GM15510 (cell line): Measurements from ENCODE around the gene SLC35A4.

Experiments used
- POLR2A ChIP-seq: IDR thresholded peaks from 3 replicates; pipeline ENCODE4 v1.6.1; 2011; ENCODE audit warnings: borderline replicate concordance; ENCODE audit not compliant: insufficient read length; ENCODE audit errors: extremely low read depth

Gene SLC35A4

DNA sequence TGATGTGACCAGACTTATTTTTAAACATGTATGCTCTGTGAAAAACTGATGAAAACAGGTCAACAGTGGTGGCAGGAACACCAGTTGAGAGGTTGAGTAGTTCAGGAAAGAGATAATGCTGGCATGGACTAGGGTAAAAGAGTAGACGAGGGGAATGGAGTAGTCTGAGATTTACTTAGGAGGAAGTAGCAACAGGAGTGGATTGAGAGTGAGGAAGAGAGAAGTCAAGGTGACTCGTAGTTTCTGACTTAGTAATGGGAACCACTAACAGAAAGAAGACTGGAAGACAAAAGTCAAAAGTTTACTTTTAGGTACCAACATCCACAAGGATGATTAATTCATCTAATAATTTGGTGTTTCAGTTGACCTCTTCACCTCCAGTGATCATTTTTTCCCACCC, 11.0 kb upstream of the SLC35A4 start:
- no peak for TF ChIP-seq POLR2A

DNA sequence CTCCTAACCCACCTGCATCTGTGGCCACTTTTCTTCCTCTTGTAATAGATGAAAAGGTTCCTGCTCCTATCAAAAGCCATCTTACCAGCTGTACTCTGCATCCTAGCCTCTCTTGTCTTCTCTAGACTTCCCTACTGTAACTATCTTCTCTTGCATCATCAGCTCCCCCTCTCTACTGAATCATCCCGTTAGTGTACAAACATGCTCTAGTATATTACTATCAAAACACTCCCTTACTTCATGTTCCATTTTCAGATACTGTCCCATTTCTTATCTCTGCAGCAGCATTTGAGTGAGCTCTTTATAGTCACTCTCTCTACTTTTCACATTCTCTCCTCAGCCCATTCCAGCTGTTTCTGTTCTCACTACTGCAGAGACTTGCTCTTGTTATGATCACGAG, 10.2 kb upstream of the SLC35A4 start:
- no peak for TF ChIP-seq POLR2A

DNA sequence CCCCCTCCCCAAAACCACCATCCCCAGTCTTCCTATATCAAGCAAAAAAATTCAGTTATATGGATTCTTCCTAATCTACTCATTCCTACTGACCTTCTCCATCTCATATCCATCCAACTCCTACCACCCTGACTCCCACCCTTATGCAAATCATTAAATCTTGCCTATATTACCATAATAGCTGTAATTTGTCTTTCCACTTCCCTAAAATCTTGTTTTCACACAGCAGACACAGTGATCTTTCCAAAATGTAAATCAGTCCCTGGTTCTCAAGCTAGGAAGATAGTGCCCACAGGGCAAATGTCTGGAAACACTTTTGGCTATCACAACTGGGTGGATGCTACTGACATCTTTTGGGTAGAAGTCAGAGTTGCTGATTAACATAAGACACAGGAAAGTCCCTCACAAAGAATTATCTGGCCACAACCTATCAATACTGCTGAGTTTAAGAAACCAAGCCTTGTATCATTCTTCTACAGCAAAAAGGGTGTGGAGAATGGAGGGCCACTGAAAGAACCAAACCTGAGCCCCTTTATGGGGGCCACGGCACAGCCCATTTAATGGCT, 8.8 kb upstream of the SLC35A4 start:
- TF ChIP-seq POLR2A = no peak

DNA sequence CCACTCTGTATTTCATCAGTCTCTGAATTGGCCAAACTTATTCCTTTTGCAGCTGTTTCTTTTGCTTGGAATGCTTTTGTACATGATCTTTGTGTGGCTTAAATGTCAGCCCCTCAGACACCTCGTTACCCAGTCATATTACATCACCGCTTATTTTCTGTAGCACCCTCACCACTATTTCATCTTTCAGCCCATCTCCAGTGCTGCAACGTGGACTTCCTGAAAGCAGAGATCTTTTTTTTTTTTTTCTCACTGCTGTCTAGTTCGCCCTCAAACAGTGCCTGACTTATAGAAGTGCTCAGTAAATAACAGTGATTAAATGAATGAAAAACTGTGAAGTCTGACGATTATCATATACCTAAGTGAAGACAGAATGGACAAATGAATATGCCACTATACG, 8.2 kb upstream of the SLC35A4 start:
- TF ChIP-seq POLR2A = no peak

DNA sequence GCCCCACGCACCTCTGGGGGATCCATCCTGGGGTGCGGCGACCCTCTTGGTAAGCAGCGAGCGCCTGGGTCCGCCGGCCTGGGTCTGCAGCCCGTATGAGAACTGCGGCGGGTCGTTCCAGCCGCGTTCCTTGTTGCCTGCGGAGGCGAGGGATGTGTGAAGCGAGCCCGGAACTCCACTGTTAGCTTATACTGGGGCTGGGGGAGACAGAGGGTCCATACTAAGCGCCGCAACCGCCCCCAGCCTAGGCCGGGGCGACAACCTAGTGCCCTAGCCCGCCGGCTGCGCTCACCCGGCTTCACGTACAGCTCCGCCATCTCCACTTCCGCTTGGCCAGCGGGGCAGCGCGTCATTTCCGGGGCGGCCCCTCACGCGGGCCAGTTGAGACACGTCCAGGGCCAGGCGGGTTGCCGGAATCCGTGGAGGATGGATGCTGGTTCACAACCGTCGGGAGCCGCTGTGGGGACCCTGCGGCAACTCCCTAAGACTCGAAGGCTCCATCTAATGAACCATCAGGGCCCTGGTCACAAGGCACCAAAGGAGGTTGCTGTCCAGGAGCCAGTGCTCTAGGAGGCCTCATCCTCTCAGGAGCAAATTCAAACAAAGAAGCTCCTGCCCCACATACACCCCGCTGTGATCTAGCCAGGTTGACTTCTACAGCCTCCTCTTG, 7.4 kb upstream of the SLC35A4 start, which contains the start of gene SRA1:
SRA1 (minus strand) TSS at position 338 of the 670 bp plus-strand sequence; CDS start at position 317, 21 bp downstream.
- peak; percentile 98 for TF ChIP-seq POLR2A

DNA sequence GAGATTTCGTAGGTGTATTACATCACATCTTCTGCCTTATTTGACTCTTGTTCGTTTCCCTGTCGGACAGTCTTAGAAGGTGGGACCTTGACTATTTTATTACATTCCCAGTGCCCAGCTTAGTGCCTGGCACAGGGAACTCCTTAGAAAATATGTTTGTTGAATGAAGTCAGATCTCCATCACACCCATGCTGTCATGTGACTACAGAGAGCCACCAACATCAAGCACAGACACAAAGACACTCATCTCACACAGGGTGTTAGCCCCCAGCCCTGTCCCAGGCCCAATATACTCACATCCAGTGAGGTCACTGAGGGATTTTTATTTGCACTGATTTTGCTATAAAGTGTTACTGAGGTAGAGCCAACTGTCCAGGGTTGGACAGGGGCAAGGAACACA, 6.7 kb upstream of the SLC35A4 start:
- TF ChIP-seq POLR2A = no peak

DNA sequence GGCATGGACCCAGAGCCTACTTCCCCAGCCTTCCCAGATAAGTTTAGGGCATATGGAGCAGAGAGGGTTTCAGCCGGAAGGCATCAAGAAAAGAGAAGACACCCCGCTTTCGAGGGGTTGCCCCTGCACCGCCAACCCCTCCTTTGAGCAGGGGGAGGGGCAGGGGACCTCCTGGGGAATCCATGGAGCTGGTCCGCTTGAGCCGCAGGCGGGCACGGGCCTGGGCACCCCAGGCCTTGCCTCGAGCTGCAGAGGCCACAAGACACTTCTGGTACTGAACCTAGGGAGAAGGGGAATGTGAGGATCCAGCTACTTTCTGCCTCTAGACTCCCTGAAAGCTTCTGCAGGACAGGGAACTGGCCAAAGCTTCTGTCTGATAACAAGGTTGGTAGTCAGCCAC, 6.1 kb upstream of the SLC35A4 start:
- TF ChIP-seq POLR2A = no peak

DNA sequence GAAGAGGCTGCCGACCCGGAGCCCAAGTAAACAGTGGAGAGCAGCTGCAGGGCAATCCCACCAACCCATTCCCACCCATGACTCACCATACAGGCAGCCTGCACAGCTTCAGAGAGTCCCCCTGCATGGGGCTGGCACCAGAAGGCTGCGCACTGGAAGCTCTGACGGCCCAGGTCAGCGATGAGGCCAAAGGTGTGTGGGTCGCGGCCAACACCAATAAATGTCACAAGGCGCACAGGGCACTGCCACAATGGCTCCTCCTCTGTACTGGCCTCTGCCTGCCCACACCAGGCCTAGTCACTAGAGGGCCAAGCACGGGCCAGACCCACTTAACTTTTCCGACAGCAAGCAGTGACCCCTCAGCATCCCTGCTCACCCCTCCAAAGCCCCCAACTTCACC, 4.4 kb upstream of the SLC35A4 start:
- no peak for TF ChIP-seq POLR2A

DNA sequence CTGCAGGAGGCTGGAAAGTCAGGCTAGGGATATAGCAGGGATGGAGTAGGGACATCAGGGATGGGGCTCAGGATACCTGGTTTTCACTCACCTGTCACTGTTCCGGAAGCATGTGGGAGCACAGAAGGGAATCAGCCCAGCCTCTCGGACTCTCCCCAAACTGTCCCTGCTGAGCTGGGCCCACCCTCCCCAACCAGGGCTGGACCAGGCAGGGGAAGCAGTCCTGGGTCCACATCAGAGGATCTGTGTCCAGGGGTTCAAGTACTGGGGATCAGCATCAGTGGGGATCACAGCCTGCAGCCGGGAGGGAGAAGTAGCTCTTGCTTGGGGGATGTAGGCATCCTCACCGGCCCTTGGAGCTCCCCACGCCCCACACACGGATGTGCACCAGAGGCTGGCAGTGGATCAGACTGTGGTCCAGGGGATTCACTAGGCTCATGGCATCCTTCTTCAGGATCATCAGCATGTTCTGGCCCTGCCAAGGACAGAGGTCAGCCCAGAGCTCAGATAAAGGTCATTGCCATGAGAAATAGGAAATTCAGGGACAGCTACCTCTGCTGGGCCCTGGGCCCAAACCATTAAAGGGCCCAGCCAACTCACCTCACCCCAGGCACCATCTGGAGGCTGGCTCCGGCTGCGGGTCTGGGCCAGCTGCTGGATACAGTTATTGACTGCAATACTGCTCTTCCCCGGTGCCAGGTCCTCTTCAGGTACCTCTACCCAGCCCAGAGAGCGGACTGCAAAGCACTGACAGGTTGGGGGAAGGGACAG, 2.7 kb upstream of the SLC35A4 start:
- TF ChIP-seq POLR2A = no peak

DNA sequence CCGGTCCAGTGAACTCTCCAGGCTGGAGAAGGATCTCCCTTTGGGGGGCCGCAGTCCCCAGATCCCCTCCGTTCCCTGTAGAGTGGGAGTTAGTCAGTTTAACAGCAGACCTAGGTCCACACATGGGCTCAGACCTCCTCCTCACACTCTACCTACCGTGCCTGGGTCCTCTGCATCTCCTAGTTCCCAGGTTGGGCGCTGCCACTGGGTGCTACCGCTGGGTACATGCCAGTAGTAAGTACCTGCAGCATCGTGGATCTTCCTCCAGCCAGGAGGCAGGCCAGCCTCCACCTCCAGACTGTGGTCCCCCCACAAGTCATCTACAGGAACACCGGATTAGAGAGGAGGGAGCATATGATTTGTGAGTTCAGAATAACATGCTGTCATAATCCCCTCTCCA, 1.0 kb upstream of the SLC35A4 start:
- TF ChIP-seq POLR2A = no peak

DNA sequence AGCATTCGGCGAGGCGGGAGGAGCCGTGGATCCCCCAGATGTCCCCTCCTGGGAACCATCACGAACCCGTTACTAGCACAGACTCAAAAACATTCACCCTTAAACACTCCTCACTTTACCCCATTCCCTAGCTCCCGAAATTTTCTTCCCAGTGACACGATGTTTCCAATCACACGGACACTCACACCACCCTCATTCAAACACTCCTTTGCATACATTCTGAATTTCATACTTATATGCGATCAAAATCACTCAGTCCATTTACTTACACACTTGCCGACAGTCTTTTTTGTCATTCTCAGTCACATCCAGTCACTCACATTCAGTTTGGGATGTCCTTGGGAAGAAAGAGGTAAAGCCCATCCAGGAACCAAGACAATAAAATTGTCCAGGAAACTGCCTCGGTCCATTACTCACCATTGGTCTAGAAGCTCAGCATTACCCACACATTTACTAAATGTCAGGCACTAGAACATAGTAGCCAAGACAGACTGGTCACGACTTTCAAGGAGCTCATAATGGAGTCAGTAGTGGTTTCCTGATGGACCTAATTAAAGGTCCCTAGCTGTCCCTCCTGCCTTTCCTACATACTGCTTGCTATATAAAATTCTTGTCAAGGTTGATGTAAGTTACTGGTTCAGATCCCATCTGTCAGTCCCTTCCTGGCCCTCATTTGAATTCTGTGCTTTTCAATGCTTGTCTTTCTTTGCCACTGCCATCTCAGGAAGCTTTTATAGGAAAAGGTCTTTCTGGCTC, 574 bp downstream of the SLC35A4 start:
- no peak for TF ChIP-seq POLR2A

DNA sequence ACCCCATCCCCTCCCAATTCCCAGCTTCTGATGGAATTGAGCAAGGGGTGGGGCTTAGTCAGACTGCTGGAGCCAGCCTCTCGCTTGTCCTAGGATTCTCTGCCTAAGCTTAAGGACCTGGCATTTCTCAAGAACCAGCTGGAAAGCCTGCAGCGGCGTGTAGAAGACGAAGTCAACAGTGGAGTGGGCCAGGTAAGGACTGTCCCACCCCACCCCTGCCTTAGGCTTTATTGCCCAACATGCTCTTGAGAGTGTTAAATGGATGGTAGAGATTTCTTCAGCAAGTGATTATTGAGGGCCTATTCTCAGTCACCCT, 1.1 kb downstream of the SLC35A4 start:
- no peak for TF ChIP-seq POLR2A

DNA sequence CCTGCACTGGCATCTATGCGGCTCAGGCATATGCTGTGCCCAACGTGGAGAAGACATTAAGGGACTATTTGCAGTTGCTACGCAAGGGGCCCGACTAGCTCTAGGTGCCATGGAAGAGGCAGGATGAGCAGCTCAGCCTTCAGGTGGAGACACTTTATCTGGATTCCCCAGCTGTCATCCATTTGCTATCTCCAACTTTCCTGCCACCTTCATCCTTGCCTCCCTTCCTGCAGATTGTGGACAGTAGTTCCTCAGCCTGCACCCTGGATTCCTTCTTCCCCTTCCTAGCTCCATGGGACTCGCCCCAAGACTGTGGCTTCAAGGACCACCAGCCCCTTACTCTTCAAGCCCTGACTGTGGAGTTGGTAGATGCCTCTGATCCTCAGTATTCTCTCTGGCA, 2.0 kb downstream of the SLC35A4 start:
- TF ChIP-seq POLR2A = no peak

DNA sequence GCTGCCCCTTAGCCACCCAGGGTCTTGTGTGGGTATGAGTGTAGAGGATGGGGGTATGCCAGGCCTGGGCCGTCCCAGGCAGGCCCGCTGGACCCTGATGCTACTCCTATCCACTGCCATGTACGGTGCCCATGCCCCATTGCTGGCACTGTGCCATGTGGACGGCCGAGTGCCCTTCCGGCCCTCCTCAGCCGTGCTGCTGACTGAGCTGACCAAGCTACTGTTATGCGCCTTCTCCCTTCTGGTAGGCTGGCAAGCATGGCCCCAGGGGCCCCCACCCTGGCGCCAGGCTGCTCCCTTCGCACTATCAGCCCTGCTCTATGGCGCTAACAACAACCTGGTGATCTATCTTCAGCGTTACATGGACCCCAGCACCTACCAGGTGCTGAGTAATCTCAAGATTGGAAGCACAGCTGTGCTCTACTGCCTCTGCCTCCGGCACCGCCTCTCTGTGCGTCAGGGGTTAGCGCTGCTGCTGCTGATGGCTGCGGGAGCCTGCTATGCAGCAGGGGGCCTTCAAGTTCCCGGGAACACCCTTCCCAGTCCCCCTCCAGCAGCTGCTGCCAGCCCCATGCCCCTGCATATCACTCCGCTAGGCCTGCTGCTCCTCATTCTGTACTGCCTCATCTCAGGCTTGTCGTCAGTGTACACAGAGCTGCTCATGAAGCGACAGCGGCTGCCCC, 2.6 kb downstream of the SLC35A4 start:
- TF ChIP-seq POLR2A = no peak

DNA sequence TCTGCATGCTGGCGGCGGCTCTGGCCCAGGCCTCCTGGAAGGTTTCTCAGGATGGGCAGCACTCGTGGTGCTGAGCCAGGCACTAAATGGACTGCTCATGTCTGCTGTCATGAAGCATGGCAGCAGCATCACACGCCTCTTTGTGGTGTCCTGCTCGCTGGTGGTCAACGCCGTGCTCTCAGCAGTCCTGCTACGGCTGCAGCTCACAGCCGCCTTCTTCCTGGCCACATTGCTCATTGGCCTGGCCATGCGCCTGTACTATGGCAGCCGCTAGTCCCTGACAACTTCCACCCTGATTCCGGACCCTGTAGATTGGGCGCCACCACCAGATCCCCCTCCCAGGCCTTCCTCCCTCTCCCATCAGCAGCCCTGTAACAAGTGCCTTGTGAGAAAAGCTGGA, 3.2 kb downstream of the SLC35A4 start:
- no peak for TF ChIP-seq POLR2A
